NCI-H2196 (cell line): Measurements from ENCODE around the gene RREB1.
A peak's percentile ranks its signal among the peaks of the same experiment; 100 is the strongest.

ENCODE experiments used
- DNase-seq: peaks from one replicate; lab custom pipeline; 2025; ENCODE audit not compliant: unreplicated experiment; lab: John Stamatoyannopoulos, UW

The RREB1 gene

GRCh38 chr6:7124636-7125035, 16.9 kb downstream of the RREB1 start:
- no peak for DNase-seq

- no peak for DNase-seq
Measured at GRCh38 chr6:7125290-7125689, 17.5 kb downstream of the RREB1 start.

GRCh38 chr6:7126754-7127153, 19.0 kb downstream of the RREB1 start:
- no peak for DNase-seq

- DNase-seq = no peak
Measured at GRCh38 chr6:7127680-7128079, 19.9 kb downstream of the RREB1 start.

- DNase-seq = no peak
Measured at GRCh38 chr6:7129360-7129759, 21.6 kb downstream of the RREB1 start.

- DNase-seq = no peak
Measured at GRCh38 chr6:7129784-7130569, 22.2 kb downstream of the RREB1 start.

- DNase-seq = no peak
Measured at GRCh38 chr6:7131390-7131789, 23.6 kb downstream of the RREB1 start.

GRCh38 chr6:7132398-7133035, 24.8 kb downstream of the RREB1 start:
- DNase-seq = no peak

- no peak for DNase-seq
Measured at GRCh38 chr6:7134999-7135745, 27.4 kb downstream of the RREB1 start.

GRCh38 chr6:7135755-7136154, 28.0 kb downstream of the RREB1 start:
- no peak for DNase-seq

- no peak for DNase-seq
Measured at GRCh38 chr6:7136859-7137334, 29.1 kb downstream of the RREB1 start.

GRCh38 chr6:7137335-7138045, 29.7 kb downstream of the RREB1 start:
- DNase-seq = no peak

GRCh38 chr6:7138046-7138531, 30.3 kb downstream of the RREB1 start:
- DNase-seq = no peak

- peak; percentile 87 for DNase-seq
Measured at GRCh38 chr6:7138921-7139358, 31.2 kb downstream of the RREB1 start.

GRCh38 chr6:7139835-7140470, 32.2 kb downstream of the RREB1 start:
- DNase-seq = no peak

- peak; percentile 79 for DNase-seq
Measured at GRCh38 chr6:7140631-7141378, 33.0 kb downstream of the RREB1 start.

GRCh38 chr6:7142228-7142801, 34.6 kb downstream of the RREB1 start:
- DNase-seq = no peak

GRCh38 chr6:7142918-7143475, 35.2 kb downstream of the RREB1 start:
- peak; percentile 74 for DNase-seq

GRCh38 chr6:7143476-7143974, 35.8 kb downstream of the RREB1 start:
- peak; percentile 64 for DNase-seq
